B cell (primary cell): Measurements from ENCODE around the gene RNF213.

Experiments
- CTCF ChIP-seq: fragments of 200-600 bp; IDR thresholded peaks from one replicate; pipeline ENCODE4 v1.8.0; 2022; ENCODE audit warnings: antibody characterized with exemption, mild to moderate bottlenecking
- EZH2 ChIP-seq: IDR thresholded peaks from 2 replicates; pipeline ENCODE4 v1.6.1; 2012; ENCODE audit warnings: borderline replicate concordance, low read depth, mild to moderate bottlenecking, moderate library complexity, low read length; ENCODE audit not compliant: insufficient read depth, poor library complexity, severe bottlenecking

GRCh38 chr17:80446645-80447405 is 186.2 kb downstream of the RNF213 start:
- no peak for TF ChIP-seq CTCF
- TF ChIP-seq EZH2, result no peak
